T-cell (primary cell): ENCODE results near the gene GALNT10. TPM values are rescaled to one million over a fixed set of nuclear protein-coding genes. Genes with fewer than 3 reads are reported as not detected.

Experiments
- ATAC-seq, 4 experiments: fragments of 200-7000 bp in 3 of 4; fragments of 150-1000 bp in 1 of 4; cut with Tn5 transposase; replicated peaks in 1 of 4; 1 replicate in 3 of 4; 2 replicates in 1 of 4; pipeline ENCODE4 v1.10.0; 2021; ENCODE audit warnings: moderate library complexity in 3 of 4, mild to moderate bottlenecking in 2 of 4, moderate number of reproducible peaks in 1 of 4
- CTCF ChIA-PET, 2 donors: fragments of 300-600 bp; sonication (Branson Sonifier 250); formaldehyde crosslinking; loops; one replicate each; lab custom pipeline; 2022; ENCODE audit warnings: antibody characterized with exemption in 2 of 2; lab: Charles Lee
- POLR2A ChIA-PET, 2 donors: fragments of 300-600 bp; sonication (Branson Sonifier 250); formaldehyde crosslinking; loops; one replicate each; lab custom pipeline; 2022; ENCODE audit warnings: antibody characterized with exemption in 2 of 2; lab: Charles Lee
- DNase-seq, 35 experiments: peaks; one replicate each; pipeline versions ENCODE4 v3.0.0 to v3.0.0-alpha.2; 2013 to 2023
- H3K27ac ChIP-seq: one replicate; pipeline ENCODE4 v1.5.1; 2013; ENCODE audit warnings: low read length
- H3K27me3 ChIP-seq, 2 experiments: replicated peaks in 1 of 2; 1 replicate in 1 of 2; 2 replicates in 1 of 2; pipeline versions ENCODE4 v1.6.1 to v1.7.0; 2013; ENCODE audit warnings: low read length in 1 of 2, mixed read lengths in 1 of 2; ENCODE audit not compliant: control insufficient read depth in 2 of 2, insufficient read depth in 2 of 2; ENCODE audit errors: extremely low read depth in 1 of 2
- H3K36me3 ChIP-seq, 2 donors: 1 replicate in 1 of 2; 2 replicates in 1 of 2; pipeline versions ENCODE4 v1.6.1 to v1.7.0; 2013; ENCODE audit warnings: low read length in 1 of 2; ENCODE audit not compliant: control insufficient read depth in 2 of 2, insufficient read depth in 1 of 2; ENCODE audit errors: extremely low read depth in 1 of 2
- H3K4me1 ChIP-seq, 2 experiments: 1 replicate in 1 of 2; 2 replicates in 1 of 2; pipeline versions ENCODE4 v1.6.1 to v1.7.0; 2013; ENCODE audit warnings: low read length in 2 of 2, mixed read lengths in 1 of 2; ENCODE audit not compliant: insufficient read depth in 2 of 2, control insufficient read depth in 1 of 2; ENCODE audit errors: extremely low read depth in 1 of 2
- H3K4me3 ChIP-seq, 2 donors: 1 replicate in 1 of 2; 2 replicates in 1 of 2; pipeline versions ENCODE4 v1.5.1 to v1.7.0; 2013; ENCODE audit warnings: mild to moderate bottlenecking in 2 of 2, low read length in 1 of 2, moderate library complexity in 1 of 2; ENCODE audit not compliant: control insufficient read depth in 1 of 2; ENCODE audit errors: extremely low read depth in 1 of 2
- H3K9me3 ChIP-seq: 2 replicates; pipeline ENCODE4 v1.7.0; 2013
- H3K27ac Mint-ChIP-seq, 2 donors: one replicate each; pipeline ENCODE4 v1.8.0; 2020 to 2021; ENCODE audit warnings: mild to moderate bottlenecking in 2 of 2, mixed read lengths in 2 of 2
- H3K27me3 Mint-ChIP-seq, 2 donors: one replicate each; pipeline ENCODE4 v1.8.0; 2021 to 2022; ENCODE audit warnings: mixed read lengths in 2 of 2
- H3K36me3 Mint-ChIP-seq: one replicate; pipeline ENCODE4 v1.8.0; 2021; ENCODE audit warnings: mixed read lengths
- H3K4me1 Mint-ChIP-seq, 3 donors: one replicate each; pipeline ENCODE4 v1.8.0; 2020 to 2022; ENCODE audit warnings: mixed read lengths in 3 of 3, mild to moderate bottlenecking in 1 of 3
- H3K4me3 Mint-ChIP-seq, 3 donors: one replicate each; pipeline ENCODE4 v1.8.0; 2020 to 2022; ENCODE audit warnings: mild to moderate bottlenecking in 3 of 3, mixed read lengths in 3 of 3, moderate library complexity in 3 of 3
- H3K9me3 Mint-ChIP-seq, 3 donors: one replicate each; pipeline ENCODE4 v1.8.0; 2020 to 2022; ENCODE audit warnings: mixed read lengths in 3 of 3
- whole genome bisulfite sequencing: methylation state at CpG from one replicate; pipeline ENCODE4 v1.1.5; 2013; ENCODE audit warnings: missing lambda C conversion rate; ENCODE audit not compliant: insufficient coverage; 5-methylcytosine and 5-hydroxymethylcytosine counted together
- total RNA-seq, 35 experiments: library from RNA in 6 of 35; stranded (reverse) in 6 of 35; fragments of 120-200 nt in 1 of 35; gene quantifications; one replicate each; pipeline versions ENCODE4 v1.2.1 to v1.2.4 and lab custom pipeline; 2013 to 2026

GALNT10 gene
- total RNA-seq, 5 donors from 2014 or later (not counting 1 experiment from before 2014, with no cell fraction given), result 26.9 to 62.7 (median 40.8) TPM

- DNase-seq (no peak), ATAC-seq (no peak)
- ChIA-PET POLR2A (no interaction called here), CTCF (interaction anchor here (0.9 to 1.7 kb wide), 3 partner anchors 8 to 378 kb away, joined by 3 to 7 read pairs (median 3); no protein-coding TSS in a partner anchor)
- H3K27ac ChIP-seq, result no peak overlapping the region
- Mint-ChIP-seq H3K4me1 (peaks cover 39 to 59% (median 48%) of the 10 kb centered on the region in 3 donors), H3K27me3 (no peaks in the 10 kb centered on the region), H3K4me3 (peak overlapping the region in 1 of 3 donors; percentile 82), H3K36me3 (peaks cover 36% of the 10 kb centered on the region), H3K27ac (no peak overlapping the region), H3K9me3 (no peaks in the 10 kb centered on the region)
- peaks cover 0 to 45% of the 10 kb centered on the region in 2 donors for H3K36me3 ChIP-seq
- WGBS, result 100% methylated on average over 1 of the region's 2 CpGs
- H3K4me3 ChIP-seq, result no peak overlapping the region
- no peaks in the 10 kb centered on the region for H3K9me3 ChIP-seq
- H3K27me3 ChIP-seq, result no peaks in the 10 kb centered on the region
- peaks cover 18 to 30% of the 10 kb centered on the region in 2 experiments for H3K4me1 ChIP-seq
Observed at GRCh38 chr5:154449786-154450185, 259.3 kb downstream of the GALNT10 start.

- H3K4me3 ChIP-seq, result no peak overlapping the region
Observed at GRCh38 chr5:154451957-154452356, 261.4 kb downstream of the GALNT10 start.

GRCh38 chr5:154455585-154455984 lies 265.1 kb downstream of the GALNT10 start:
- peaks cover under 1 to 10% (median 3%) of the 10 kb centered on the region in 3 donors for H3K4me1 Mint-ChIP-seq
- no peaks in the 10 kb centered on the region for H3K27me3 Mint-ChIP-seq
- H3K4me3 Mint-ChIP-seq, result no peak overlapping the region
- no peaks in the 10 kb centered on the region for H3K9me3 Mint-ChIP-seq
- DNase-seq (no peak), ATAC-seq (no peak)
- Histone ChIP-seq H3K4me1 (no peaks in the 10 kb centered on the region), H3K27me3 (no peaks in the 10 kb centered on the region), H3K9me3 (no peaks in the 10 kb centered on the region), H3K27ac (no peak overlapping the region), H3K4me3 (no peak overlapping the region), H3K36me3 (peaks cover 2 to 74% of the 10 kb centered on the region in 2 donors)
- H3K27ac Mint-ChIP-seq, result no peak overlapping the region
- peaks cover 69% of the 10 kb centered on the region for H3K36me3 Mint-ChIP-seq
- CTCF ChIA-PET, result no interaction called here
- WGBS, result no CpG with 5 or more reads among the region's 5 CpGs
- POLR2A ChIA-PET, result no interaction called here

More at GRCh38 chr5:154451957-154452356, 261.4 kb downstream of the GALNT10 start:
- Histone ChIP-seq H3K9me3 (no peaks in the 10 kb centered on the region), H3K36me3 (peaks cover 0 to 66% of the 10 kb centered on the region in 2 donors), H3K27ac (no peak overlapping the region), H3K27me3 (no peaks in the 10 kb centered on the region), H3K4me1 (peaks cover 18 to 23% of the 10 kb centered on the region in 2 experiments)
- WGBS, result no CpG with 5 or more reads among the region's 8 CpGs
- peaks cover 55% of the 10 kb centered on the region for H3K36me3 Mint-ChIP-seq
- POLR2A ChIA-PET, result no interaction called here
- no peak overlapping the region for H3K4me3 Mint-ChIP-seq
- peaks cover 33 to 46% (median 37%) of the 10 kb centered on the region in 3 donors for H3K4me1 Mint-ChIP-seq
- H3K27ac Mint-ChIP-seq, result peak overlapping the region in 1 of 2 donors; percentile 12
- ATAC-seq (no peak), DNase-seq (no peak)
- no peaks in the 10 kb centered on the region for H3K9me3 Mint-ChIP-seq
- H3K27me3 Mint-ChIP-seq, result no peaks in the 10 kb centered on the region
- CTCF ChIA-PET, result interaction anchor here in 1 of 2 donors (1.0 kb wide), 1 partner anchor 380 kb away, joined by 3 read pairs; no protein-coding TSS in a partner anchor

GRCh38 chr5:154456540-154456939 lies 266.0 kb downstream of the GALNT10 start:
- H3K27me3 Mint-ChIP-seq, result no peaks in the 10 kb centered on the region
- H3K4me1 ChIP-seq, result no peaks in the 10 kb centered on the region
- H3K36me3 ChIP-seq, result peaks cover 5 to 65% of the 10 kb centered on the region in 2 donors
- no peak for DNase-seq
- ChIA-PET CTCF (no interaction called here), POLR2A (interaction anchor here in 1 of 2 donors (0.5 kb wide), 1 partner anchor 13 kb away, joined by 4 read pairs; no protein-coding TSS in a partner anchor)
- no CpG with 5 or more reads among the region's 3 CpGs for WGBS
- no peak overlapping the region for H3K4me3 Mint-ChIP-seq
- H3K9me3 Mint-ChIP-seq, result no peaks in the 10 kb centered on the region
- peaks cover 65% of the 10 kb centered on the region for H3K36me3 Mint-ChIP-seq
- H3K27ac ChIP-seq, result no peak overlapping the region
- no peaks in the 10 kb centered on the region for H3K9me3 ChIP-seq
- peaks cover 0 to 7% (median 0%) of the 10 kb centered on the region in 3 donors for H3K4me1 Mint-ChIP-seq
- H3K4me3 ChIP-seq, result no peak overlapping the region
- H3K27ac Mint-ChIP-seq, result no peak overlapping the region
- H3K27me3 ChIP-seq, result no peaks in the 10 kb centered on the region
- no peak for ATAC-seq

- peaks cover 5 to 41% of the 10 kb centered on the region in 2 donors for H3K36me3 ChIP-seq
- Mint-ChIP-seq H3K27me3 (no peaks in the 10 kb centered on the region), H3K27ac (no peak overlapping the region), H3K36me3 (peaks cover 52% of the 10 kb centered on the region), H3K4me1 (no peaks in the 10 kb centered on the region), H3K4me3 (no peak overlapping the region), H3K9me3 (no peaks in the 10 kb centered on the region)
- H3K4me1 ChIP-seq, result no peaks in the 10 kb centered on the region
- ChIA-PET POLR2A (no interaction called here), CTCF (no interaction called here)
- H3K9me3 ChIP-seq, result no peaks in the 10 kb centered on the region
- no peak overlapping the region for H3K4me3 ChIP-seq
- DNase-seq, result no peak
- no peak overlapping the region for H3K27ac ChIP-seq
- 80% methylated on average over 2 of the region's 3 CpGs for WGBS
- no peak for ATAC-seq
- no peaks in the 10 kb centered on the region for H3K27me3 ChIP-seq
Observed at GRCh38 chr5:154459015-154459414, 268.5 kb downstream of the GALNT10 start.

- ChIA-PET CTCF (no interaction called here), POLR2A (no interaction called here)
- Mint-ChIP-seq H3K9me3 (no peaks in the 10 kb centered on the region), H3K27me3 (no peaks in the 10 kb centered on the region), H3K36me3 (peaks cover 43% of the 10 kb centered on the region), H3K4me3 (no peak overlapping the region), H3K27ac (no peak overlapping the region), H3K4me1 (no peaks in the 10 kb centered on the region)
- Histone ChIP-seq H3K4me1 (no peaks in the 10 kb centered on the region), H3K27ac (no peak overlapping the region), H3K4me3 (no peak overlapping the region), H3K27me3 (no peaks in the 10 kb centered on the region), H3K36me3 (peaks cover 5 to 30% of the 10 kb centered on the region in 2 donors), H3K9me3 (no peaks in the 10 kb centered on the region)
- DNase-seq (no peak), ATAC-seq (no peak)
- WGBS, result 93% methylated on average over 3 of the region's 4 CpGs
Observed at GRCh38 chr5:154460172-154460571, 269.6 kb downstream of the GALNT10 start.
